Mucosa of stomach (tissue), 1 donor: ENCODE results near the gene CCSER2.

Source experiments
- H3K27me3 ChIP-seq: one replicate; pipeline ENCODE4 v1.7.0; 2013; ENCODE audit warnings: mild to moderate bottlenecking, low read length; ENCODE audit not compliant: control insufficient read depth, insufficient read depth
- H3K36me3 ChIP-seq: one replicate; pipeline ENCODE4 v1.7.0; 2013; ENCODE audit warnings: low read length; ENCODE audit not compliant: control insufficient read depth, insufficient read depth
- H3K4me1 ChIP-seq: one replicate; pipeline ENCODE4 v1.7.0; 2013; ENCODE audit warnings: mild to moderate bottlenecking, low read length; ENCODE audit not compliant: control insufficient read depth, insufficient read depth
- H3K4me3 ChIP-seq: one replicate; pipeline ENCODE4 v1.7.0; 2013; ENCODE audit warnings: low read length
- H3K9ac ChIP-seq: one replicate; pipeline ENCODE4 v1.7.0; 2013; ENCODE audit warnings: mild to moderate bottlenecking, low read length, moderate library complexity
- H3K9me3 ChIP-seq: one replicate; pipeline ENCODE4 v1.7.0; 2013; ENCODE audit warnings: mild to moderate bottlenecking, low read length, moderate library complexity; ENCODE audit not compliant: control insufficient read depth
- donor health status: Pancreatic carcinoma.

CCSER2 gene

DNA sequence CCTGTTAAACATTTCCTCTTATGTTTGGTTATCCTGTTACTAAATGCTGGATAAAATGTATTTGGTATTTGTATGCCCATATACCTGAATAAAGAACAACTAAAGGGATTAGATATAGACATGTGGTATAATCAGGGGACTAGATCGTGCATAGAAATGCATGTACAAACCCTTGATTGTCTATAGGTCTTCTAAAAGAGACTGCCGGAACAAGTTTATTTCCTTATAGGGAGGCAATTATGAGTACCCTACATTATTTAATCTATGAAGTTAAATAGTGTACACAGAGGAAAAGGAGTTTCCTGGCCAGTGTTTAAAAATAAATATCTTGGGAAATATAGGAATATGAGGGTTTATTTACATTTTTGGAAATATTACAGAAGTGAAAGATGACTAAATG is 44.6 kb downstream of the CCSER2 start:
- Histone ChIP-seq H3K4me1 (no peaks in the 10 kb centered on the region), H3K27me3 (no peaks in the 10 kb centered on the region), H3K9me3 (no peaks in the 10 kb centered on the region), H3K9ac (no peak overlapping the region), H3K36me3 (peaks cover 5% of the 10 kb centered on the region), H3K4me3 (no peak overlapping the region)

DNA sequence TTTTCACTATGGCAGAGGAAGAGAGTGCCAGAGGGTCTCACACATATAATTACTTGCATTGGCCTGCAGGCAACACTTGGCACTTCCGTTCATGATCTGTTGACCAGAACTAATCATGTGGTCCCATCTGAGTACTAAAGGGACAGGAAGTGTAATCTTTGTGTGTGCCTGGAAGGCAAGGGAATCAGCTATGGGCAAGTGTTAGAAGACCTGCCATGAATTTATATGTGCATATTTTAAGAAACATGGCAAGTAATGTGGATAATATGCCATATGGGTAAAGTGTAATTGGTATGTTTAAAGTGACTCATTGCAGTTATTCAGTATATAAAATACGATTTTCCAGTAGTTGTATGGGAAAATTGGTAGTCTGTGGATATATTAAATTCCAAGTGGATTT is 46.1 kb downstream of the CCSER2 start:
- H3K27me3 ChIP-seq = no peaks in the 10 kb centered on the region
- no peaks in the 10 kb centered on the region for H3K4me1 ChIP-seq
- no peak overlapping the region for H3K4me3 ChIP-seq
- no peaks in the 10 kb centered on the region for H3K9me3 ChIP-seq
- H3K36me3 ChIP-seq = peaks cover 5% of the 10 kb centered on the region
- no peak overlapping the region for H3K9ac ChIP-seq

DNA sequence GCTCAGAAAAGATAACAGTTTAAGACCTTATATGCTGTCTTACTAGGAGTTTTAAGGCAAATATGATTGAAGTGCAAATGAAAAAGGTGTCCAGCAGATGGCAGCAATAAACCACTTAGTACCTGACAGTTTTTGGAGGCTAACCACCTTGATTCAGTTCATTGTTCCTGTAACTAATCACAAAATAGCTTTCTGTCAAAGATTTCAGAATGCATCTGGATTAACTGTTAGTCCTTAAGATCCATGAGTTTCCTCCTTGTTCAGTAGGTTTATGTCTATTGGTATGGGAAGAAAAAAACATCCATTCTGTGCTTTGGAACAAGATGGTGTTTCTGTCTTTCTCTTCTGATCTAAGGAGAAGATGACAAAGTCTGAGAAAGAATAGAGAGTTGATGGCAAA is 46.6 kb downstream of the CCSER2 start:
- H3K9ac ChIP-seq = no peak overlapping the region
- no peak overlapping the region for H3K4me3 ChIP-seq
- no peaks in the 10 kb centered on the region for H3K27me3 ChIP-seq
- no peaks in the 10 kb centered on the region for H3K9me3 ChIP-seq
- peaks cover 5% of the 10 kb centered on the region for H3K36me3 ChIP-seq
- no peaks in the 10 kb centered on the region for H3K4me1 ChIP-seq

DNA sequence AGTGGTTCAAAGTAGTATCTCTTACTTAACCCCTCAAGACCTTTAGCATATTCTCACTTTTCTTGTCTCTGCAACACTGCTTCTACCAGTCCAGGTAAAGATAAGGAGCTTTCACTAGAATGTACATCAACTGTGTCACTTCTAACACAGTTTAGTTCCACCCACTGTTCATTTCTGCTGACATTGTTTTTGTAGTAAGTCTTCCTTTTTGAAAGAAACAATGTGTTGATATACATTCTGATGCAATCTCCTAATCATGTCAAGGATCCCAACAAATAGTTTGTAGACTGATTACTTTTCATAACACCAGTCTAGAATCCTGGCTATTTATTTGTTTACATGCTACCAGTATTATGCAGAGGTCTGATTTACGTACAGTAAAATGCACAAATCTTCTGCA is 47.5 kb downstream of the CCSER2 start:
- H3K27me3 ChIP-seq = no peaks in the 10 kb centered on the region
- no peaks in the 10 kb centered on the region for H3K4me1 ChIP-seq
- H3K9ac ChIP-seq = no peak overlapping the region
- peaks cover 5% of the 10 kb centered on the region for H3K36me3 ChIP-seq
- H3K9me3 ChIP-seq = no peaks in the 10 kb centered on the region
- H3K4me3 ChIP-seq = no peak overlapping the region

DNA sequence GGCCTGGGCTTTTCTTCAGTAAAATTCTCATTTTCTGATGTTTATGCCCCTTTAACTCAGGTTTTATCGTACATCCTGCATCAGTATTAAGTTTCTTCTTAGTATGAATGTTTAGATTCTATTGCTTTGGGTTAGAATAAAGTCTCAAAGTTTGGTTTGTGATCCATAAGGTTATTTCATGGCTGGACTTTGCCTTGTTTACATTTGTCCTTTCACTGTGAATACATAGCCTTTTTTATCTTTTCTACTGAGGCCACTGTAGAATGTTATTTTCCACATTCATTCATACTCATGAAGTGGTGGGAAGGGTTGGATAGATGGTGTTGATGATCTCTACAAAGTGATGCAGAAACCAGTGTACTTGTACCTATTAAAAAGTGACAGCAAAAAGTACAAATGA is 59.8 kb downstream of the CCSER2 start:
- Histone ChIP-seq H3K4me3 (no peak overlapping the region), H3K36me3 (no peaks in the 10 kb centered on the region), H3K9ac (no peak overlapping the region), H3K9me3 (no peaks in the 10 kb centered on the region), H3K4me1 (no peaks in the 10 kb centered on the region), H3K27me3 (no peaks in the 10 kb centered on the region)

DNA sequence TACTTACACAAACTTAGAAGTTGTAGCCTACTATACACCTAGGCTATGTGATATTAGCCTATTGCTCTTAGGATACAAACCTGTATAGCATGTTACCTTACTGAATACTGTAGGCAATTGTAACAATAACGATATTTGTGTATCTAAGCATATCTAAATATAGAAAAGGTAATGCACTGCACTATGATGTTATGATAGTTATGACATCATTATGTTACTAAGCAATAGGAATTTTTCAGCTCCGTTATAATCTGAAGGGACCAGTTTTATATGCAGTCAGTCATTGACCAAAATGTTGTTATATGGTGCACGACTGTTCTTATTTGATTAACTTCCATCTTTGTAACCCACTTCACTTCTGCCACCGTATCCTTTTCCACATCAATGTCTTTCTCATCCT is 62.0 kb downstream of the CCSER2 start:
- no peak overlapping the region for H3K4me3 ChIP-seq
- H3K36me3 ChIP-seq = no peaks in the 10 kb centered on the region
- H3K9me3 ChIP-seq = no peaks in the 10 kb centered on the region
- H3K4me1 ChIP-seq = no peaks in the 10 kb centered on the region
- H3K27me3 ChIP-seq = no peaks in the 10 kb centered on the region
- no peak overlapping the region for H3K9ac ChIP-seq

DNA sequence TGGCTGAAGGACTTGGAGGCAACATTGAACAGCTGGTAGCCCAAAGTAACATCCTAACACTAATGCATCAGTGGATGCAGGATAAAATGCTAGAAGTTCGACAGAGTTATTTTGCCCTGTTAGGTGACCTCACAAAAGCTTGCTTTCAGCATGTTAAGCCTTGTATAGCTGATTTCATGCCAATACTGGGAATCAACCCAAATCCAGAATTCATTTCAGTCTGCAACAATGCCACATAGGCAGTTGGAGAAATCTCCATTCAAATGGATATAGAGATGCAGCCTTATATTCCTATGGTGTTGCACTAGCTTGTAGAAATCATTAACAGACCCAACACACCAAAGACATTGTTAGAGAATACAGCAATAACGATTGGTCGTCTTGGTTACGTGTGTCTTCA is 62.9 kb downstream of the CCSER2 start:
- Histone ChIP-seq H3K4me3 (no peak overlapping the region), H3K36me3 (no peaks in the 10 kb centered on the region), H3K4me1 (no peaks in the 10 kb centered on the region), H3K27me3 (no peaks in the 10 kb centered on the region), H3K9me3 (no peaks in the 10 kb centered on the region), H3K9ac (no peak overlapping the region)

DNA sequence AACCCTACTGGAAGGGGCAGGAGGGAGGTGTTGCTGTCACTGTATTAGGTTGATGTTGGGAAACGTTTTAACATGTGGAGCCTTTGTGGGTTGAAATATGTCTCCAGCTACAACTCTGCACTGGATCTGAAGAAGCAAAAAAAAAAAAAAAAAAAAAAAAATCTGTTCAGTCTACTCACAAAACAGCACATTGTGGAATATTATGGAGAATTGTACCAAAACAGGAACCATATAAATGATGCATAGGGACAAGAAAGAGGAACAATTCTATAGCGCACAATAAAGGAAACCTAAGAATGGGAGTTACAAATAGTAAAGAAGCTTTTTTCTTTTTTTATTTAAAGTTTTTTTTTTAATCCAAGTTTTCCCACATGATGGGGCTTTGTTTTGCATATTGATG is 63.8 kb downstream of the CCSER2 start:
- Histone ChIP-seq H3K4me1 (no peaks in the 10 kb centered on the region), H3K36me3 (no peaks in the 10 kb centered on the region), H3K9me3 (no peaks in the 10 kb centered on the region), H3K4me3 (no peak overlapping the region), H3K9ac (no peak overlapping the region), H3K27me3 (no peaks in the 10 kb centered on the region)

DNA sequence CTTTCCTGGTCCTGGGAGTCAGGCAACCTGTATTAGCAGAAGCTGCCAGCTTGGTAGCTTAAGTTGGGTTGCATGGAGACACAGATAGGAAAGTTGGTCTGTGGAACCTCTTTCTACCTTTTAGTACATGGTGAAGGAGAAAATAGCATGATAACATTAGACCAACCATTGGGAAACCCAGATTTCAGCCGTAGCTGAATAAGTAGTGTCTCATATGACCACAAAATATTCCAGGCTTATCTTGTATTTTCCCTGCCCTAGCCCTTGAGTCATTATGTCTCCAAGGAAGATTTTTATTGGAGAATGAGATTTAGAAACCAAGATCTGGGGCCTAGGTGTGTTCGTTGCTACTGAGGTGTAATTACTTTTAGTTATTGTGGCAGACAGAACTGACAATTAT is 67.2 kb downstream of the CCSER2 start:
- no peak overlapping the region for H3K4me3 ChIP-seq
- no peak overlapping the region for H3K9ac ChIP-seq
- peaks cover under 1% of the 10 kb centered on the region for H3K4me1 ChIP-seq
- no peaks in the 10 kb centered on the region for H3K9me3 ChIP-seq
- H3K36me3 ChIP-seq = no peaks in the 10 kb centered on the region
- no peaks in the 10 kb centered on the region for H3K27me3 ChIP-seq

DNA sequence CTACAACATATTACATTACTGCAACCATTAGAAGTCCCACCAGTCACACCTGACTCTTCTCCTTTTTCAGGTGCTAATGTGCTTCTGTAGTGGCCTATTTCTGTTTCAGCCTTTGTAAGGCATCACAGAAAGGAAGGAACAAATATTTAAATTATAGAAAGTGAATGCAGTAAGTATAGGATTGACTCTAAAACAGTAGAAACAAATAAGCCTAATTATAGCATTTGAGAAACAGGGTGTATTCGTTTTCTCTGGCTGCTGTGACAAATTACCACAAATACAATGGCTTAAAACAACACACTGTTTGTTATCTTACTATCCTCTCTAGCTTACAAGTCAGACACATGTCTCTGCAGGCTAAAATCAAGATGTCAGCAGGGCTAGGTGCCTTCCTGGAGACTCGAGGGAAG is 69.4 kb downstream of the CCSER2 start:
- no peaks in the 10 kb centered on the region for H3K36me3 ChIP-seq
- H3K9ac ChIP-seq = no peak overlapping the region
- H3K27me3 ChIP-seq = no peaks in the 10 kb centered on the region
- peaks cover 8% of the 10 kb centered on the region for H3K4me1 ChIP-seq
- H3K9me3 ChIP-seq = no peaks in the 10 kb centered on the region
- no peak overlapping the region for H3K4me3 ChIP-seq

DNA sequence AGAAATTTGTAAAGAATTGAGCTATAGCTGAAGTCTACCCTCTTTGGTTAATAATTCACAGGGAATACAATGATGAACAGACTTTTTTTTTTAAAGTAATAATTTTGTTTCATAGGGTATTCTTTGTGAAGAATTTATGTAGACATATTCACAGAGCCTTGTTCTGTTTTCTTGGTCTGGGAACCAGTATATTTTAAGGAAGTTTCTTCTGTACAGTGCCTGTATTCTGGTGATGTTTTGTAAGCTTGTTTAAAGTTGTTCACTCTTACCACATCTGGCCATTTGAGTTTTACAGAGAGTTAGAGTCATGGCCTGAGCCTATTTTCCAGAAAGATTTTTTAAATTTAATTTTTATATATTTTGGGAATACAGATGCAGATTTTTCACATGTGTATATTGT is 70.3 kb downstream of the CCSER2 start:
- Histone ChIP-seq H3K27me3 (no peaks in the 10 kb centered on the region), H3K4me3 (no peak overlapping the region), H3K9me3 (no peaks in the 10 kb centered on the region), H3K36me3 (no peaks in the 10 kb centered on the region), H3K4me1 (peaks cover 11% of the 10 kb centered on the region), H3K9ac (no peak overlapping the region)

DNA sequence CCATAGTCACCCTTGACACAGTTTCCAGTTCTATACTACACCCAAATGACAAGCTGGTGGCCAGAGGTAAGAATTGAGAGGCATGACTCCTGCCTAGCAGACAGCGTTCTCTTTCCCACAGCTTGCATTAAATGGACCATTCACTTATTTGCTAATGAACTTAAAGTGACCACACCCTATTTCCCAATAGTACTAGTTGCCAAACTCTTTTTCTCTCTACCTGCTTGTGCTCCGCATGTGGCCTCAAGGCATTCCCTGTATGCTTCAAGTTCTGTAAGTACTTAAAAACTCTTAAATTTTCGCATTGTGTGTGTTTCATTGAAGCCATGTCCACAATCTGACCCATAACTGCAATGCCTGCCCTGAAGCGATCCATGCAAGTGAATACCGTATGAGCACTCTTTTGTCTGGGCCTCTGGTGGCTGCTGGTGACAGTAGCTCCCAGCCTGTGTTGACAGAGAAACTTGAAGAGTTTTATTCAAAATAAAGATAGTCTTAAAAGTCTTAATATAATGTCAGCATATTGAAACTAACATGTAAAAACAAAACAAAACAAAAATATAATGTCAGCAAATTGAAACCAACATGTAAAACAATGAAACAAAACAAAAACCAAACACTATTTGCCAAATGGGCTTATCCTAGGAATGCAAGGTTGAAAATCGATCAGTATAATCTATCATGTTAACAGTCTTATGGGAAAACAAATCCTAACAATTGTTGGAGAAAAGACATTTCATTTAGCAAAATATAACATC is 73.6 kb downstream of the CCSER2 start:
- Histone ChIP-seq H3K9ac (peak overlapping the region; percentile 14), H3K27me3 (no peaks in the 10 kb centered on the region), H3K9me3 (no peaks in the 10 kb centered on the region), H3K4me1 (peaks cover 12% of the 10 kb centered on the region), H3K4me3 (peak overlapping the region; percentile 2), H3K36me3 (no peaks in the 10 kb centered on the region)

DNA sequence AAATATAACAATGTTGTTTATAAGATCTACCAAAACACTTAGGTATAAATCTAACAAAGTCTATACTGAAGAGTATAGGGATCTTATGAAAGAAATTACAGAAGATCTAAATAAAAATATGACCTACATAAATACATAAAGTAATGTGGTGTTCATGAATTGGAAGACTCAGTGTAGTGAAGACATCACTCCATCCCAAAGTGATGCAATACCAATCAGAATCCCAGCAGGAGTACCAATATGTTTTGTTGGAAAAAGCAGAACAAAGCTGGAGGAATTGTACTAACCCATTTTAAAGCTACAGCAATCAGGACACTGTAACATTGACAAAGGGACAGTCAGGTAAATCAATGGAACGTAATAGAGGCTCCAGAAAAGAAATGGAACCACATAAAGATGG is 76.4 kb downstream of the CCSER2 start:
- Histone ChIP-seq H3K27me3 (no peaks in the 10 kb centered on the region), H3K9me3 (no peaks in the 10 kb centered on the region), H3K9ac (no peak overlapping the region), H3K4me1 (peaks cover 19% of the 10 kb centered on the region), H3K36me3 (no peaks in the 10 kb centered on the region), H3K4me3 (no peak overlapping the region)
